ENCODE results near the gene TCIRG1.

GRCh38 chr11:68047437-68048290 lies 8.8 kb downstream of the TCIRG1 start:
- no peak for TF ChIP-seq CTCF (IDR thresholded peaks at IDR 0.05; ENCODE audit: insufficient read depth, low read length, poor library complexity, severe bottlenecking)
- no peak for TF ChIP-seq EZH2phosphoT487 (conservative IDR thresholded peaks at IDR 0.05; ENCODE audit: low read length)

All from SU-DHL-6 (cell line).